AG04450 (cell line): ENCODE data around the gene KRT76. TPM values are rescaled to one million over a fixed set of nuclear protein-coding genes. Genes with fewer than 3 reads are reported as not detected.

Experiments
- CTCF ChIA-PET: fragments of 300-600, 350-600 bp; formaldehyde crosslinking; extraction: SDS; loops from one replicate; lab custom pipeline; 2022; ENCODE audit warnings: antibody characterized with exemption, inconsistent platforms; lab: Charles Lee
- POLR2A ChIA-PET: fragments of 350-600 bp; formaldehyde crosslinking; extraction: SDS; loops from one replicate; lab custom pipeline; 2021; ENCODE audit warnings: antibody characterized with exemption, inconsistent platforms; lab: Yijun Ruan, JAX
- DNase-seq: peaks from one replicate; pipeline ENCODE4 v3.0.0-alpha.2; 2011; ENCODE audit warnings: low read depth, low spot score
- H3K27ac ChIP-seq: one replicate; pipeline ENCODE4 v1.5.1; 2012; ENCODE audit warnings: low read depth, low read length, control low read depth
- H3K27me3 ChIP-seq: one replicate; pipeline ENCODE4 v1.6.0; 2012; ENCODE audit warnings: low read length; ENCODE audit not compliant: control insufficient read depth, insufficient read depth
- H3K4me3 ChIP-seq: 2 replicates; pipeline ENCODE4 v1.5.1; 2011; ENCODE audit warnings: mild to moderate bottlenecking, low read depth, low read length, control low read depth
- H3K9me3 ChIP-seq: 2 replicates; pipeline ENCODE4 v1.5.1; 2012; ENCODE audit warnings: low read length; ENCODE audit not compliant: control insufficient read depth, insufficient read depth
- polyA plus RNA-seq: library from polyadenylated mRNA; depleted of rRNA; stranded (reverse); fragments of >200 nt; gene quantifications from 2 replicates; pipeline ENCODE4 v1.2.3, GENCODE V29; 2011
- TF ChIP-seq, protein P1 (sequence below): IDR thresholded peaks from 2 replicates; pipeline ENCODE4 v1.5.1; 2011; ENCODE audit warnings: low read depth, low read length, control low read depth, inconsistent platforms

KRT76 gene
- polyA plus RNA-seq, 1 experiment: not detected

DNA sequence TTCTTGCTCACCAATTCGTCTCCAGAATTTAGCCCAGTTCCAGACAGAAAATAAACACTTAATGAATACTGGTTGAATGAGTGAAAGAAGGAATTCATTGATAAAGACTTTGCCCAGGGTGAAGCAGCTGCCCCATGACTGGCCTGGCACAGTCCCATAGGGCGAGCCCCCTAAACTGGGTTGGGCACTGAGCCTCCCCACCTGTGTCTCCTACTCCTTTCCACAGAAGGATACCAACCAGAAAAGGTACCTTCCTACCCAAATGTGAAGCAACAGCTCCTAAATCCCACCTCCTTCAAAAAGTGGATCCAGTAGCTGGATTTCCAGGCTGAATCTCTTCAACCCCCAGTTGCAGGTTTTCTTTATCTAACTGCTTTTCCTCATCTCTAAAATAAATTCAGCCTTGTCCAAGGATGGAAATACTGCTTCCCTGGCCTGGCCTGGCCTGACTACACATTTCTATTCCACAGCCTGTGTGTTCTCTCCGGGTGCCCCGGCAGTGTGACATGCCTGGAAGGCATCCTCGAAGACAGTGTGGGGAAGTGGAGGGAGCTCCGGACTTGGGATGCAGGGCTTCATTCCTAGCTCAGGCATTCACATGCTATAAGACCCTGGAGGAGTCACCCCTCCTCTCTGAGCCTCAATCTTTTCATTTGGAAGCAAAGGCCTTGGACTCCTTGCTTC lies 11.2 kb upstream of the KRT76 start:
- H3K9me3 ChIP-seq: no peaks in the 10 kb centered on the region; the same call in 1 of the 2 replicates
- H3K27ac ChIP-seq: no peak overlapping the region
- no peak for DNase-seq
- ChIA-PET POLR2A (no interaction called here), CTCF (no interaction called here)
- H3K4me3 ChIP-seq: no peak overlapping the region
- TF ChIP-seq, protein P1, sequence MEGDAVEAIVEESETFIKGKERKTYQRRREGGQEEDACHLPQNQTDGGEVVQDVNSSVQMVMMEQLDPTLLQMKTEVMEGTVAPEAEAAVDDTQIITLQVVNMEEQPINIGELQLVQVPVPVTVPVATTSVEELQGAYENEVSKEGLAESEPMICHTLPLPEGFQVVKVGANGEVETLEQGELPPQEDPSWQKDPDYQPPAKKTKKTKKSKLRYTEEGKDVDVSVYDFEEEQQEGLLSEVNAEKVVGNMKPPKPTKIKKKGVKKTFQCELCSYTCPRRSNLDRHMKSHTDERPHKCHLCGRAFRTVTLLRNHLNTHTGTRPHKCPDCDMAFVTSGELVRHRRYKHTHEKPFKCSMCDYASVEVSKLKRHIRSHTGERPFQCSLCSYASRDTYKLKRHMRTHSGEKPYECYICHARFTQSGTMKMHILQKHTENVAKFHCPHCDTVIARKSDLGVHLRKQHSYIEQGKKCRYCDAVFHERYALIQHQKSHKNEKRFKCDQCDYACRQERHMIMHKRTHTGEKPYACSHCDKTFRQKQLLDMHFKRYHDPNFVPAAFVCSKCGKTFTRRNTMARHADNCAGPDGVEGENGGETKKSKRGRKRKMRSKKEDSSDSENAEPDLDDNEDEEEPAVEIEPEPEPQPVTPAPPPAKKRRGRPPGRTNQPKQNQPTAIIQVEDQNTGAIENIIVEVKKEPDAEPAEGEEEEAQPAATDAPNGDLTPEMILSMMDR: no peak
- H3K27me3 ChIP-seq: peaks cover 28% of the 10 kb centered on the region

DNA sequence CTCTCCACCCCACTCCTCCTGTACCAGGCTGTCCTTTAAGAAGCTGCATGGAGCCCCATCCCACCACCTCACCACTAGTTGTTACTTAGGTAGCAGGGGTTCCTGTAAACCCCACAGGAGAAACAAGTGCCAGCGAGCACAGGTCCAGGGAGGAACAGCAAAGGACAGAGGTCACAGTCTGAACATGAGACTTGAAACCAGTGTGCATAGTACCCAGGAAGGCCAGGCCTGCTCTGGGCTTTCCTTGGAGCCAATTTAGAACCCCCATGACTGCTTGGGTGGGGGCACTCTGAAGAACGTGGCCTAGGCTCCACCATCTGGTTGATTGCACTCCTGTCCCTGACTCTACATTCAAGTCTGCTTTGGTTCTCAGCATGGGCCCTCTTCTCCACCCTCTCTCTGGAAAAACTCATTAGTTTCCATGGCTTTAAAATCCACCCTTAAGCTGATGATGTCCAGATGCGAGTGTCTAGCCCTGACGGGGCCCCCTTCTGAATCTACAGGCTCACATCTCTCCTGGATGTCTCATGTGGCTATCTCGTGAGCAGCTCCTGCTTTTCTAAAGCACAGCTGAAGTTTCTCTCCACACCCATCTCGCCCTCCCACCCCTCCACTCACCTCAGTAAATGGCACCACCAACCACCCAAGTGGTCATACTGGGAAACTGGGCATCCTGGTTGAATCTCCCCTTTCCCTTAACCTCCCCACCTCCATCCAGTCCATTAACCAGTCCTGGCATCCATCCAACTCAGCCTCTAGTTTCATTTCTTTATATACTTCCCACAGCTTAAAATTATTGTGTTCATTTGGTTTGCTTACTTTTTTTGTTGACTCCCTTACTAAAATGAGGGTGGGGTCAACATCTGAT lies 10.4 kb upstream of the KRT76 start:
- H3K4me3 ChIP-seq: no peak overlapping the region
- H3K9me3 ChIP-seq: no peaks in the 10 kb centered on the region; the same call in 1 of the 2 replicates
- DNase-seq: no peak
- TF ChIP-seq, protein P1: no peak
- POLR2A ChIA-PET: no interaction called here
- CTCF ChIA-PET: no interaction called here
- peaks cover 28% of the 10 kb centered on the region for H3K27me3 ChIP-seq
- no peak overlapping the region for H3K27ac ChIP-seq

DNA sequence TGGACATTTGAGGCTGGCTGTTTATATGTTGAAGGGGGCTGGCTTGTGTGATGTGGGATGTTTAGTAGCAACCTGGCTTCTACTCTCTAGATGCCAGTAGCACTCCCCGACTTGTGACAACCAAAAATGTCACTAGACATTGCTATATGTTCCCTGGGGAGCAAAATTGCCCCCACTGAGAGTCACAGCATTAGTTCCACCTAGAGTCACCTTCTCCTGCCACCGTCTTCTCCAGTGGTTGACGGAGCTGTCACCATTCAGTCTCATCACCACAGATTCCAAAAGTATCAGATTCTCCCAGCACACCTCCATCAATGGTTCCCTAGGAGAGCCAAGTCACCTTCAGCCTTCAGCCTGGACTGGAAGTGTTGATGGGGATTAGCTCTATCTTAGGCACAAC lies 7.8 kb upstream of the KRT76 start:
- TF ChIP-seq, protein P1: no peak
- ChIA-PET POLR2A (no interaction called here), CTCF (no interaction called here)
- Histone ChIP-seq H3K9me3 (no peaks in the 10 kb centered on the region), H3K27ac (no peak overlapping the region), H3K4me3 (no peak overlapping the region), H3K27me3 (peaks cover 25% of the 10 kb centered on the region)
- no peak for DNase-seq

DNA sequence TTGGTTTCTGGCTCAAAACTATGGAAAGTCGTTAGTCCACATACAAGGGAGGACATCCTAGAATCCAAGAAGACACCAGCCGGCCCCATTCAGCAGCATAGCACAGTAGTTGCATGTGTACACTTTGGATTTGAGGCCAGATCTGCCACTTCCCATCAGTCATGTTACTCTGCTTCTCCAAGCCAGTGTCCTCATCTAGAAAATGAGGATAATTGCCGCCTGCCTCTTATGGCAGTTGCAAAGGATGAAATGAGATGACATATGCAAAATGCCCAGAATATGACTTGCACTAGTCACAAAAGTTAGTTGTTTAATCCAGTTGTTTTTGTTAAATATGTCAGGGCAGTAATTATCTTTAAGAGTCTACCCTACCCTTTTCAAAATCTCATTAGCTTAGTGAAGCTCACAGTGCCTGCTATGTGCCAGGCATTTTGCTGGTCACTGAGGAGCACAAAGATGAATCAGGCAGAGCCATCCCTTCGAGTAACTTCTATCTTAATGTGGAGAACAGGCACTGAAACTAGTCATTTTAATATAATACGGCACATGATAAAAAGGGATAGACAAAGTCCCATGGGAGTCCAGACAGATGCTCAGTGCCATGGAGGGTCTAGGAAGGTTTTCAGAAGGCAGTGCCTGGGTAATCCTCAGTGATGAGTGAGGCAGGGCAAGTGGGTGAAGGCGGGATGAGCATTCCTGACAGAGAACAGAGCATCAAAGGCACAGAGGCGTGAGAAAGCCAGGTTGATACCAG lies 6.6 kb upstream of the KRT76 start:
- peaks cover 21% of the 10 kb centered on the region for H3K27me3 ChIP-seq
- ChIA-PET CTCF (no interaction called here), POLR2A (no interaction called here)
- no peak overlapping the region for H3K4me3 ChIP-seq
- H3K9me3 ChIP-seq: no peaks in the 10 kb centered on the region
- DNase-seq: no peak
- H3K27ac ChIP-seq: no peak overlapping the region
- TF ChIP-seq, protein P1: no peak
